Activated CD8-positive, alpha-beta memory T cell treated with anti-CD3 and anti-CD28 coated beads, Interleukin-2, amount 50 U/mL, for 24 hours (primary cell): ENCODE data around the gene LIMD2.
"Not testable (repeated sequence)": the region's sequence is repeated elsewhere in the genome, so short reads cannot be mapped to it uniquely, and the experiment has no call there.

Experiments used
- DNase-seq: peaks from one replicate; pipeline ENCODE4 v3.0.0-alpha.2; 2020; ENCODE audit errors: extremely low read depth

LIMD2 gene

DNA sequence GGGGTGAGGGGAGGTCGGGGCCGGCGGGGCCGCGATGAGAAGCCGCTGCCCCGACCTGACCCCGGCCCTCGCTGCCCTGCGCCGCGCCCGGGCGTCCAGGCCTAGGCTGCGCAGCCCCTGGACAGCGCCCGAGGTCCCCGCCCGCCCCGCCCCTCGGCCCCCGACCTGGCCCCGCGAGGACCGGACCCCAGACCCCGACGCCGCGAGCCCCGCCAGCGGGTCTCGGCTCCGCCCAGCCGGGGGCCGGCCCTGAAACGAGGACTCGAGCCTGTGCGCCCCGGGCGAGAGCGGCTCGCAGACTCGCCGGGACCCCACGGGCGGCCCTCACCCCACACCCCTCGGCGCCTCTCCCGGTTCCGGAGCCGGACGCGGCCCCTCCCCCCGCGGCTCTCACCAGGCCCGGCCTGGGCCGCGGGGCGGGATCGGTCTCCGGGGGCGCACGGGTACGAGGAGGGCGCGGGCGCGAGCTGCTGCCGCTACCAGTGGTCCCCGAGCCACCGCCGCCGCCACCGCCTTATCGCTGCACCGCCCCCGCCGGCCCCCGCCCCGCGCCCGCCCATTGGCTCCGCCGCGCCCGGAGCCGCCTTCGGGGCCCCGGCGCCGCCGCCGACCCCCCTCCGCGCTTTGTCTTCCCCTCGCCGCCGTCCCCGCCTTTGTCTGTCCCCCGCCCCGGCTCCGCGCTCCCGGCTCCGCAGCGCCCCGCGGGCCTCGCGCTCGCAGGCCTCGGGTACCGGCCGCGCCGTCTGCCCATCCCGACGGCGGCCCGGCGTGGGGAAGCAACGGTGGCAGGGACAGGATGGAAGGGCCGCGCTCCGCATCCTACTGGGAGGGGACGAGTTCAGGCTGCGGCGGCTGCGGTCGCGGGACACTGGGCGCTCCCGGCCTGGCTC lies at the start of gene LIMD2:
LIMD2 (minus strand) TSS at position 488 of the 890 bp plus-strand sequence. CDS start 827 bp downstream, outside the sequence.
- DNase-seq: no peak

DNA sequence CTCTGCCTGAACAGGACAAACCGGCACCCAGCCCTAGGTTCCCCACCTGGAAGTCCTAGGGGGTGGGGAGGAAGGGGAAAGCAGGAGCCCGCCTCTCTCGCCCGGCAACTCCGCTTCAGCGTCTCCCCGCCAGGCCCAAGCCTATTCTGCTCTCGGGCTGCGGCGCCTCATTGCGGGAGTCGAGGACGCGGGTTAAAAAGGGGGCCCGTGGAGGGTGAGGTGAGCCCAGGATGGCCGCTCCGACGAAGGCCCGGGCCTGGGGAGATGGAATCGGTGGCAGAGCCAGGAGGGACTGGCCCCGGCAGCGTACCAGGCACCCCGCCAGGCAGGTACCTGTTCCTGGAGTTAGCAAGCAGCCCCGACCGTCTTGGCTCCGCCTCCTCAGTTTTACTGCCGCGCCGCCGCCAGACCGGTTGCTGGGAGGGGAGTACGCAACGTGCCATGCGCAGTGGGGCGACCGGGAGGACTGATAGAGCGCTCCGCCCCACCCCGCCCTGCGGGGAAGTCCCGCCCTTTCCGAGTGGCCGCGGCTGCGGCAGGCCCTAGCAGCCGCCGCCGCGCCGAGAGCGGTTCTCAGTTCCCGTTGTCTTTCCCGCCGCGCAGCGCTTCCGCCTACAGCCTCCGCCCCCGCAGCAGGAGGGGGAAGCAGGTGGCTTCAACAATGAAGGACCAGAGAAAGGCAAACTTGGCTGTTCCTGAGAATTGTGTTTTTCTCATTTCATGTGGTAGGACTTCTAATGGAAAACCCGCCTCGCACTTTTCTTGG lies 41.7 kb upstream of the LIMD2 start, which contains the start of gene STRADA:
STRADA (minus strand) TSS at position 392 of the 766 bp plus-strand sequence. CDS start 13,430 bp downstream, outside the sequence.
- DNase-seq: peak; percentile 96

DNA sequence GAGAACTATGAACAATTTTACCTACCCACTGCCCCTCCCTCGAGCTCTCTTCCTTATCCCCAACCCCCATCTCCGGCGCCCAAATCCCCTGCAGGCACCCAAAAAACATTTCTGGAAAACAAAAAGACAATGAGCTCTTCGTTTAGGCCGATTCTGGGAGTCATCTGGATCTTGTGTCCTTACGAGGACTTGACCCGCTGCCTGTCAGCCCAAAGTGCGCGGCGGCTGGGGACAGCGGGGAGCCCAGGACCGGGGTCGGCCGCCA lies 41.1 kb upstream of the LIMD2 start:
- no peak for DNase-seq

GRCh38 chr17:63740464-63741142 lies 40.7 kb upstream of the LIMD2 start:
- DNase-seq: no peak

DNA sequence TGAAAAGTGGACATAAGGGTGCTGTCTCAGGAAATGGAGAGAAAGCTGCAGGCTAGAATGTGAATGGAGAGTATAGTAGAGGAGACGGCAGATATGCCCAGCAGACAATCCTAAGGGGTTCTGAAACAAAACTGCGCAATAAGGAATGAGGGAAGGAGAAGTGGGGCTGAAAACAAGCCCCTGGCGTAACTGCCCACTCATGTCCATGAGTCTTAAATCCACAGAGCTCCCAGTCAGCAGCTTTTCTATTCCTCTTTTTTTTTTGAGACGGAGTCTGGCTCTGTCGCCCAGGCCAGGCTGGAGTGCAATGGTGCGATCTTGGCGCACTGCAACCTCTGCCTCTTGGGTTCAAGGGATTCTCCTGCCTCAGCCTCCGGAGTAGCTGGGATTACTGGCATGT lies 35.8 kb upstream of the LIMD2 start:
- no peak for DNase-seq

DNA sequence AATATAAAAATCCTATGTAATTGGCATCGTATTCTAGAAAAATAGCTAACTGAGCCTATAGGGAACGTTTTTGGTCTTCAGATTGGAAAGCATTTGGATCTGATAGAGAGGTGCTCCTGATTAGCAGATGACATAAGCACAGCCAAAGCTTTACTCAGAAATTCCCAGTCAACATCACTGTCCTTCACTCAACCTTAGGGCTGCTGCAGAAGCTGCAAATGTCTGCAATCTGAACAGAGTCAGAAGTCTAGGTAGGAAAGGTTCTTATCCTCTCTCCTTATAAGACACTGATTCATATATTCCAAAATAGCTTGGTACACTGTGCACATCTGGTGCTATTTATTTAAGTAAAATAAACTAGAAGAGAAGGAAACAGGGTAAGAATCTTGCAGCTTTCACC lies 22.5 kb upstream of the LIMD2 start:
- DNase-seq: no peak

DNA sequence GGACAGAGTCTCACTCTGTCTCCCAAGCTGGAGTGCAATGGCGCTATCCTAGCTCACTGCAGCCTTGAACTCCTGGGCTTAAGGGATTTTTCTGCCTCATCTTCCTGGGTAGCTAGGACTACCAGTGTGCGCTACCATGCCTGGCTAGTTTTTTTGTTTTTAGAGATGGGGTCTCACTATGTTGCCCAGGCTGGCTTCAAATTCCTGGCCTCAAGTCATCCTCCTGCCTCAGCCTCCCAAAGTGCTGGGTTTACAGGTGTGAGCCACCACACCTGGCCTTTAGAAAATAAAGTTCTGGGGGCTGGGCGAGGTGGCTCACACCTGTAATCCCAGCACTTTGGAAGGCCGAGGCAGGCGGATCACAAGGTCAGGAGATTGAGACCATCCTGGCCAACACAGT lies 20.3 kb upstream of the LIMD2 start:
- DNase-seq: not testable (repeated sequence)

DNA sequence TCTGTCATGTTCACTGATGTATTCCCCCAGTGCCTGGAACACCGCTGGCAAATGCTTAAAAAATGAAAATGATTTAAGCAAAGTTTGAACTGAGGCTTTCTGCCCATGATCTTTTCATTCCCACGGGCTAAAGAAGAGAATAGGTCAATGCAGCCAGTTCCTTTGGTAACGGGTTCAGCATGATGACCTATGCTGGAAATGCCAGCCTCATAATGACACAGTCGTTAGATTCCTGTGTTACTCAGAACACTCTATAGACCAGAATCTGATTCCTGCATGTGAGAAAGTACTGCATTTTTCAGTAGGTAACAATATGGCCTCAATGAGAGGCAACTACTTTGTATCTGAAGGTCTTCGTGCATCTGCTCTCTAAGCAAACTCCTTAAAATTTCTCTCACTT lies 19.1 kb upstream of the LIMD2 start:
- no peak for DNase-seq

GRCh38 chr17:63716426-63716825 lies 16.5 kb upstream of the LIMD2 start:
- DNase-seq: no peak

- no peak for DNase-seq
Observed at GRCh38 chr17:63714550-63715277, 14.8 kb upstream of the LIMD2 start.

GRCh38 chr17:63709110-63709509 lies 9.2 kb upstream of the LIMD2 start:
- no peak for DNase-seq

DNA sequence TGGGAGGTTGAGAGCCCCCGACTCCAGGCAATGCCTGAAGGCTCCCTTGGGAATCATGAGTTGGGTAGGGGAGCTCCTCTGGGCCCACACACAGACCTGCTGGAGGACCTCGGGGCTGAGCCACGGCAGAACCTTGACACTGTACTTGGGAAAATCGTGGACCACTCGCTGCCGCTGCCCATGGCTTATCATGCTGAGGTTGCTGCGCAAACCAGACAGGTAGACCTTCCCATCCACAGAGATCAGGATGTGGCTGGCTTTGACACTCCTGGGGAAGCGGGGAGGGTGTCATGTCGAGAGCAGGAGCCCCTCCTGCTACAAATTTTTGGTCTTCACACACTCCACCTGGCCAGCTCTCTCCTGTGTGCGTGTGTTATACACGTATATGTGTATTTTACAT lies 7.2 kb upstream of the LIMD2 start:
- DNase-seq: no peak

- no peak for DNase-seq
Observed at GRCh38 chr17:63706336-63707082, 6.6 kb upstream of the LIMD2 start.

DNA sequence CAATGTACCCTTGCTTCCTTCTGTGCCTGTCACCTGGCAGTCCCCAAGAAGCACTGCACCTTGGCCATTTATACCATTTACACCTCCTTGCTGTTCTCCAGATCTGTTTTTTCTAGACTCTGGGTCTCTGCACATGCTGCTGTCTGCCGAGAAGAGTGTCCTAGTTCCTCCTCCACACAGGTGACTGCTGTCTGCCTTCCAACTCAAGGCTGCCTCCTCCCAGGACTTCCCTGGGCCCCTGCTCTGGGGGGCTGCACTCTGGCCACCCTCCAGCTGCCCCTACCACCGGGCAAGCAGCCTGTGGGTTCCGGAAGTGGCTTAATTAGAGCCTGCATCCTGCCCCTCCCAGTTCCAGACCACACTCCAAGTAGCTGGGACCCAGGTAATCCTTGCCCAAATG lies 5.7 kb upstream of the LIMD2 start:
- DNase-seq: no peak

DNA sequence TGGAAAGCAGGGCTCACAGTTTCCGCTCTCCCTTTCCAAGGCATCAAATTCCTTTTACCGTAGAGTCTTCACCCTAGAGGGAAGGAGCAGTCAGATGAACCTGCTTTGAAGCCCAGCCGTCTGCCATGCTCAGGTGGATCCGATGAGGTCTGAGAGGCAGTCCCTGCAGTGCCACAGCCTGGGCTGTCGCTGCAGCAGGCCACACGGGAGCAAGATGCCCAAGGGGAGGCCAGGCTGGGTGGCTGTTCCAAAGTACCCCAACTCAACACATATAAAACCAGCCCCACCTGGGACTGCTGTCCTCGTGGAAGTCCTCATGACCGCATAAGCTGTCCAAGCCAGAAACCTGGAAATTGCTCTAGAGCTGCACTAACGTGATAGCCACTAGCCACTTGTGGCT lies 4.9 kb upstream of the LIMD2 start:
- no peak for DNase-seq

DNA sequence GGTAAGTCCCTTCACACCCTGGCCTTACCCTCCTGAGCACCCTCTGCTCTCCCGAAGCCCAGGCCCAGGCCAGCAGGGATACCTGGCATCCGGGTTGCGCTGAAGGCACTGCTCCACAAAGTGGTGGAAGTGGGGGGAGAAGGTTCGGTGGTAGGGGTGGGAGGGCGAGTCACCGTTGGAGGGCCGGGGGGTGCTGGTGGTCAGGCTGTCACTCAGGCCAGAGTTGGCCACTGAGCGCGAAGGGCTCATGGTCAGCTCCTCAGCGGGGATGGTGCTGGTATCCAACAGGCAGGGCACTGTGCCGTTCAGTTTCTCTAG lies 4.3 kb upstream of the LIMD2 start:
- no peak for DNase-seq

DNA sequence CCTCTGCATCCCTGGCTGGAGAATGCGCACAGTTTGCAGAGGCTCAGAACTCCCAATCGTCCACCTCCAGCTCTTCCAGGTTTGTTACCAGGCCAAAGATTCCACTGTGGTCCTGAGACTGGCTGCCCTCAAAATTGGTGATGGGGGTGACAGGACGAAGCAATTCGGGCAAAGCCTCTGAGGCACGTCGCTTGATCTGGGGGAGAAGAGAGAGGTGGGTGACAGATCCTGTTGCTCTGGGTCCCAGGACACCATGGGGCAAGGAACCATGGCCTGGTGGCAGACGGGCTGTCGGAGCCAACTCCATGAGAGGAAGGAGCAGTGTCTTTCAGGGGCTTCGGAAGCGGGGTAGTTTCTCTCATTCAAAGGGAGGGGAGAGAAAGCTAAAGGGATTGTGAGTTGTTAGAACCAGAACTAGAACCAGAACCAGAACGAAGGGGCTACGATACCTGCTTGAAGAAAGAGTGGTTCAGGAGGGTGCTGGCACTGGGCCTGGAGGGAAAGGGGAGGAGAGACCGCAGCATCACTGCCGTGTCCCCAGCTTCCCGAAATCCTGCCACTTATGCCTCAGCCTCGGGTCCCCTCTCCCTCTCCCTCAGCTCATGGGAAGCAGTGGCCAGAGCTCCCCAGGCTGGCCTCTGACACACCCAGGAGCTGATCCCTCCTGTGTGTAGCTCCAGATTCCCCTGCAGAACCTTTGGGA lies 3.8 kb upstream of the LIMD2 start:
- no peak for DNase-seq

DNA sequence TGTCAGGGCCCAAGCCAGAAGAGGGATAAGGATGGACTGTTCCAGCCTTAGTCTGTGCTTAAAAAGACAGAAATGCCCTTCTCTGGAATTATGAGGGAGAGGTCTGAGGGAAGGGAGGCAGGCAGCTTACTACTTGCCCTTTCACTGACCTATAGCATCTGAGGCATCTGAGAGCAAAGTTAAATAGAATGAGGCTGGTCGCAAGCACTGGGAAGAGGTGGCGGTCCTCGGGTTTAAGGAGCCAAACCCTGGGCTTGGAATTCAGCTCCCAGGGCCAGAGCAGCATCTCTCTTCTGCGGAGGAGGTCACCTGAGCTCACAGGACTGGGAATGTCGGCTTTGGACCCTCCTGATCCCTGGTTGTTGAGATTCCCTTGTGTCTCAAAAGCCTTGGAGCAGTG lies 3.1 kb upstream of the LIMD2 start:
- DNase-seq: no peak

DNA sequence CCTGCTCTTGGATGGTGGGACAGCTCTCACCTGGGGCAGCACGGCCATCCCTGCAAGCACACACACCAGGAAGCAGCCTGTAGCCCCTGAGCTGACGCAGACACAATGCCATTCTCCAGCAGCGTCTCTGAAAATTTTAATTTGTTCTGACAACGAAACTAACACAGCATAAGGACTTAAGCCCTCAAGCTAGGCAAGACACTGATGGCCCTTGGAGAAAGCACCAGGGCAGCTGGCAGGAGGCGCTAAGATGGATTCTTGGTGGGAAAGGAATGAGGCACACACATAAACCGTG lies 2.7 kb upstream of the LIMD2 start:
- DNase-seq: no peak

DNA sequence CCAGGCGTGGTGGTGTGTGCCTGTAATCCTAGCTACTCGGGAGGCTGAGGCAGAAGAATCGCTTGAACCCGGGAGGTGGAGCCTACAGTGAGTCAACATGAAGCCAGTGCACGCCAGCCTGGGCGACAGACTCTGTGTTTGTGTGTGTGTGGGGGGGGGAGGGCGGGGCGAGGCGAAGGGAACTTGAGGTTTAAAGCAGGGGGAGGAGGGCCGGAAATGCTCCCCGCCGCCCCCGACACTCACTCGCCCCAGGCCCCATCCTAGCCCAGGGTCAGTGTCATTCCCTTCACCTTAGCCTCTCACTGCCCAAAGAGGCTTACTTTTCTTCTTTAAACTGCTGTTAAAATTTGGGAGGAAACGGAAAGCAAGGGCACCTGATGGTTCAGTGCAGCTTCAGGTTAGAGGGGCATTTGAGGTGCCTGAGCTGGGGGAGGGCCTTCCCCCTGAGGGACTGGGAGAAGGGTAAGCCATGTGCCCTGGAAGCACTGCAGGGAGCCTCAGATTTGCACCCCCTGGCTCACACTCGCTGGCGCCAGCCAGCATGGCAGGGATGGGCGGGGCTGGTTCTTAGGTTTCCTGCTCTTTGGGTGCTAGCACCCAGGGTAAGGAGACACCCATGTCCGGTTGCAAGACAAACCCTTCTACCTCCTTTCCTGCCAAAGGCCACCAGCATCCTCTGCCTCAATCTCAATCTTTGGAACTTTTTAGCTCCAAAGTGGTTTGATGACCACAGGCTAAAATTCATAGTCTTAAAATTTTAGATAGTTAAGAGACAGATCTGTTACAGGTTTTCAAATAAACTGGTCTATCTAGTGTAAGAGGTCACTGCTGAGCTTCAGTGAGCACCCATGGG lies 2.2 kb upstream of the LIMD2 start:
- DNase-seq: no peak
